ENCODE measurements around the gene MED27.

MED27 gene

GRCh38 chr9:131915181-131915580 lies 164.5 kb downstream of the MED27 start:
- DNase-seq, result no peak

DNA sequence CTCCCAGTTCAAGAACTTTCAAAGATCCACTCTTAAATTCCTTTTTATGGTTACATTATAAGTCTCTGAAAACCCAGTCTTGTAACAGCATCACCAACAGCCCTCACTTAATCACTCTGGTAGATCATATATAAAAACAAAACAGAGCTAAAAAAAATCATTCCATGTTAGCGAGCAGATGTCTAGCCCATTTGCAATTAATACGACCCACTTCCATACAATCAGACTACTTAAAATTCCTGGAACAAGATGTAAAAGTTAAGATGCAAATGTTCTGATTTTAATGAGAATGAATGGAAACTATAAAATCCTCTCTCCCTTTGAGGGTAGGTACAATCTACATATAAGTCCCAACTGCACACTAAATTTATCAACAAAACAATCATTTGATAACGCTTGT lies 167.0 kb downstream of the MED27 start:
- no peak for DNase-seq

DNA sequence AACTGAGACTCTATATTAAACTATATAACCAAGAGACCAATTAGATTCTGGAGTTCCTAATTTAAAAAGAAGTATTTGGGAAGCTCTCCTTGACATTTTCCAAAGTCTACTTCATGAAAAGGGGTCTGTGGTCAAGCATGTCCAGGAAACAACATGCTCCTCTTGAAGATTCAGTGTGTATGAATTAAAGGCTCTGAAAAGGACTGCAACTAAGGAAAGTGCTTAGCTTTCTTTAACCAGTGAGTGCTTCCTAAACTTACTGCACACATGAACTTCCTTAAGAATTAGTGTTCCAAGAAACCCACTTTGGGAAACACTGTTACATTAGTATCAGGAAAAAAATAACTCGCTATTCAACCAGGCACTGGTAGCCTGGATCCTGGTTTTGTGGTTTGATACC lies 167.6 kb downstream of the MED27 start:
- DNase-seq, result no peak

DNA sequence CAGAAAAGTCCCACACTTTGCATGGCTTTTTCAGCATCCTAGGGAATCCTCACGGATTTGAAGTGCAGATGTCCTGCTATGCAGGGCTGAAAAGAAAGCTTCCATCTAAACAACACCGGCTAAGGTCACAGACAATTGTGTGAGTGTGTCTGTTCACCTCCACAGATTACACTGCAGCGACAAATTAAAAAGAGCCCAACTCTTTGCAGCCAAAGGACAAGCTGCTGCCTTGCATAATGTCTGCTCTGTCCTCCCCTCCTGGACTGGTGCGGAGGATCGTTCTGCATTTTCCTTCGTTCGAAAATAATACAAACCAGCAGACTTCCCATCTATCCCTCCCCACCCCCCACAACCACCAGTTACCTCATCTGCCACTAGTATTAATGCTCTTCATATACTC lies 169.1 kb downstream of the MED27 start:
- DNase-seq, result no peak

DNA sequence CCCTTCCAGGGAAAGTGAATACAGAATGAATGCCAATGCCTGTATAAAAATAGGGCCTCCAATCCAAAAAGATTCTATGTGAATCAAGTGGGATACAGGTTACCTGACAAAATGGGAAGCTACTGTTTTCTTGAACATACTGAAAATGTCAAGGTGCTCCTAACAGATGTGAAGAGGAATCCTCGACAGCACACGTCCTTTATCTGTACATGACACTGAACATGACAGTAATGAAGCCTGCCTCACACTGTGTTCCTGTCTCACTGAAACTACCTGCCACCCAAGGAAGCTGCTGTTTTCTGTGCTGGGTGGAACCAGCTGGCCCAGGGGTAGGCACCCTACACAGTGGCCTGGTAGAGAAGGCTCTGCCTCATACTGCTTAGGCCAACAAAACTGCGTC lies 174.5 kb downstream of the MED27 start:
- DNase-seq, result no peak

GRCh38 chr9:131899296-131900228 lies 180.1 kb downstream of the MED27 start:
- DNase-seq, result no peak

DNA sequence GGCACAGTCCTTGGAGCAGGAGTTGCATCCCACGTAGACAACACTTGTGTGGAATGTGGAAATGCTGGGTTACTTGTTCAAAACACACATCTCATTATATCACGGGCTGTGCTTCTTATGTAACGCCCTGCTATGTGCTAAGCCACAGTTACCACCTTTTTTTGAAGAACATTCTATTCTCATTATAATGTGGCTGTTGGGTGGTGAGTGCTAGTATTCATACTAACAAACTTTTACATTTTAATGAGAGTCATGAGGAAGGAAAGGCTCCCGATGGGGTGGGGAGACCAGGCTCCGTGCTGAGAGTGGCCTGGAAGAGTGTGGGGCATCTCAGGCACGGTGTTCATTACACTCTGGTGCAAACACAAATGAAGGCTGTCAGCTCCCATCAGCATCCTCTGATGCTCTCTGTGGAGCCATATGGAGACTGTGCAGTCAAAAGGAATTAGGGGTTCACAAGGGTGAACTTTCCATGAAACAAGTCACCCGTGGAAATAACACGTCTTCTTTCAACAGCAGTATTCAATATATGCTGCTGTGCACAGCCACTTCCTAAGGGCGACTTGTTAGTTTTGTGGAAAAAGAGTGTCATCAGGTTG lies 186.7 kb downstream of the MED27 start:
- DNase-seq, result no peak

DNA sequence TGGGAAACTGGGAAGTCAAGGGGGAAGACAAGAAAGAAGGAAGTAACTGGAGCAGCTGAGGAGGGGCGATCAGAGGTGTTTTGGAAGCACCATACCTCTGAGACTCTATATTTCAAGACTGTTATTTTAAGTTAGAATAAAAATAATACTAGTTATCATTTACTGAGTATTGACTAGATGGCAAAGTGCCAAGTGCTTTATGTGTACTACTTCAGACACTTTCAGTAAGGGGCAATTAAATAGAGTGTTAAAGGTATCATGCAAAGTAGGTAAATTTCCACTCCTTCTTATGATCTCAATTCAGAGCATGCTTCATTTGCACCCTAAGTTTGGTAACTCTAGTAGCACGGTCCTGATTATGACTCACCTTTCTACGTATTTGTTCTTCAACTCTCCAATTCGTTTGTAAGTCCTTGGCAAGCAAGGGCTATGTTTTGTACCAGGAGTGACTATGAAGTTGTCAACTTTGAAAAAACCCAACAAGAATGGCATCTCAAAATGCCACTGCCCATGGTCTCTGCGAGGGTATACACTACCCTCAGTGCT lies 187.4 kb downstream of the MED27 start:
- peak in 1 of 4 experiments; percentile 3 for DNase-seq

DNA sequence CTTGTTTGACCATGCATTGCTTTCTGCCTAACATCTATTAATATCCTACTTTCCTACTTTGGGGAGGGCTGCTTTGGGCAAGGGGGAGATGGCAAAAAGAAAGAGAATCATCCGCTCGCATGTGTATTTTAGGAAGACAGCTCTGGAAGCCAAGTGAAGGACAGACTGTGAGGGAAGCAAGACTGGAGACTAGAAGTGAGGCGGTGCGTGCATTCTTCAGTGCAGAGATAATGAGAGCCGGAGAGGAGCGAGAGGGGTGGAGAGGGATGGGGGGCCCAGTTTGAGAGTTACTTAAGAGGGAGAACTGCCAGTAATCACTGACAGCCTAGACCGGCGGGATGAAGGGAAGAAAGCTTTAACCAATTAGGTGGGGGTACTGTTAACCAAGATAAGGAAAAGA lies 188.1 kb downstream of the MED27 start:
- DNase-seq, result no peak

- DNase-seq, result no peak
These were observed 190.0 kb downstream of the MED27 start for GRCh38 chr9:131889437-131890251.

- no peak for DNase-seq
These were observed 190.7 kb downstream of the MED27 start for GRCh38 chr9:131888923-131889322.

DNA sequence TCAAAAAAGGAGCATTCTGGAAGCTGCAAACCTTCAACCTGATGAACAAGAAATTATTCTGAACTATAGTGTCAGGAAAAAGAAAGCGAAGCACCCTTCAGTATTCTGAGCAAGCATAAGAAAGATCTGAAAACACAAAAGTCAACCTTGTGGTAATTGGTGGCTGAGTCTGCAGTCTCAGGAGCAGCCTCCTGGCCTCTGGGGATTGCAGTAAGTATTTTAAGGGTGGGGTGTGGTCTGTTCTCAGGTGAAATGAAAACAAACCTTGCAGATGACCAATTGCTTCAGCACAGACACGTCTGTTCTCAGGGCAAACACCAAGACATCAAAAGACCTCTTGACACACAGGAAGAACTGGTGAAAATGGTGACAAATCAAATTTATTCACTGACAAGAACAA lies 192.0 kb downstream of the MED27 start:
- DNase-seq, result no peak

DNA sequence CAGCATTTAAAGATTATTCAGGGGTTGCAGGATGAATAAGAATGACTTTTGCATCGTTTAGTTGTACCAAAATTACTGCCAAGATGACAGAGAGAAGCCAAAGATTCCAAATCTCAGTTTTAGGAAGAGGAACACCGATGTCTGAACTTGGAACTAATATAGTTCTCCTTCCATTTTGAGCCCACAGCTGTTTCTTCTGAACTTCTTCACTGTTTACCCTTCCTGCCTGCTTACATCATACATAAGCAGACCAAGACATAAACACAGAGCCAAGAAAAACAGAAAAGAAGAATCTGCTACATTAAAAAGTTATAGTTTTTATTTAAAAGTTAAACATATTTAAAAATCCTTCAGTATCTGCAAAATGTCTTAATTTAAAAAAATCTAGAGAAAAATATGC lies 192.8 kb downstream of the MED27 start:
- peak in 1 of 4 experiments; percentile 7 for DNase-seq

GRCh38 chr9:131885144-131885609 lies 194.5 kb downstream of the MED27 start:
- no peak for DNase-seq

- DNase-seq, result no peak
These were observed 195.4 kb downstream of the MED27 start for GRCh38 chr9:131884222-131884621.

DNA sequence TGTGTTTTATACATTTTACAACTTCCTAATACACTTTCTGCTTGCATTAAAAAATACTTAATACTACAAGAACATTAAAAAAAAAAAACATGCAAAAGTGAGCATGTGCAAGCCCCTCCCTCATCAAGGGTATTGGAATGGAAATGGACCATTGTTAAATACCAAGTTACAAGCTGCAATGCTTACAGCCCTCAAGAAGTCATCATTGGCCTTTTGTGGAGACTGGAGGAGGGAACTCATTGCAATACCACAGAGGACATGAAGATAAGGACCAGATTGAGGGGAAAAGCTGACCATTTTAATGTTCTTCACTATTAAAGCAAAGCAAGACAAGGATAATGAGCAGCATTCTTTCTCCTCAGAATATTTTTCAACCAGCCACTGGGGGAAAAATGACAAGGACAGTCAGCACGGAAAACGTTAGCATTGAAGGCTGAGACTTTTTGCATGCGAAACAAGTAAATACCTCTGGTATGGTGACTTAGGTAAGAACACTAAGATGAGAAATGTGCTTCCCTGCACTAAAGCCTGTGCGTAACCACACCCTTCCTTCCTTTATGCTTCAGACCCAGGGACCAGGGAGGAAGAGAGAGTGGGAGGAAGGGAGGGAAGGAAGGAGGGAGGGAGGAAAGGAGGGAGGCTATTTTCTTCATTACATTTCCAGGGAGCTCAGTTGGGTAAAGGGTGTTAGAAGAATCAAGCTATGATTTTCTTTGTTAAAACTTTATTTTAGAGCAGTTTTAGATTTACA lies 198.7 kb downstream of the MED27 start:
- no peak for DNase-seq

GRCh38 chr9:131879911-131880290 lies 199.8 kb downstream of the MED27 start:
- DNase-seq, result no peak

GRCh38 chr9:131879181-131879910 lies 200.3 kb downstream of the MED27 start:
- DNase-seq, result no peak

GRCh38 chr9:131876486-131876885 lies 203.2 kb downstream of the MED27 start:
- no peak for DNase-seq

GRCh38 chr9:131875828-131876485 lies 203.7 kb downstream of the MED27 start:
- no peak for DNase-seq
